COR-L47 (cell line): ENCODE results near the gene ADAMTSL3.
"Not testable (repeated sequence)": the region's sequence is repeated elsewhere in the genome, so short reads cannot be mapped to it uniquely, and the experiment has no call there.

Experiments used
- DNase-seq: peaks from one replicate; lab custom pipeline; 2025; lab: John Stamatoyannopoulos, UW

Gene ADAMTSL3

GRCh38 chr15:83698294-83698693, 44.4 kb downstream of the ADAMTSL3 start:
- no peak for DNase-seq

GRCh38 chr15:83699028-83699427, 45.1 kb downstream of the ADAMTSL3 start:
- no peak for DNase-seq

GRCh38 chr15:83700082-83700481, 46.2 kb downstream of the ADAMTSL3 start:
- no peak for DNase-seq

GRCh38 chr15:83702314-83702713, 48.4 kb downstream of the ADAMTSL3 start:
- not testable (repeated sequence) for DNase-seq

GRCh38 chr15:83708328-83708727, 54.4 kb downstream of the ADAMTSL3 start:
- no peak for DNase-seq

GRCh38 chr15:83709241-83709640, 55.3 kb downstream of the ADAMTSL3 start:
- DNase-seq = no peak

- no peak for DNase-seq
Observed at GRCh38 chr15:83709811-83710210, 55.9 kb downstream of the ADAMTSL3 start.

- no peak for DNase-seq
Observed at GRCh38 chr15:83710452-83710851, 56.5 kb downstream of the ADAMTSL3 start.

- no peak for DNase-seq
Observed at GRCh38 chr15:83711236-83711635, 57.3 kb downstream of the ADAMTSL3 start.

GRCh38 chr15:83713242-83713641, 59.3 kb downstream of the ADAMTSL3 start:
- DNase-seq = no peak

- no peak for DNase-seq
Observed at GRCh38 chr15:83714939-83715628, 61.2 kb downstream of the ADAMTSL3 start.

GRCh38 chr15:83716605-83717004, 62.7 kb downstream of the ADAMTSL3 start:
- no peak for DNase-seq

- DNase-seq = no peak
Observed at GRCh38 chr15:83717010-83717409, 63.1 kb downstream of the ADAMTSL3 start.

GRCh38 chr15:83720468-83720867, 66.5 kb downstream of the ADAMTSL3 start:
- no peak for DNase-seq

GRCh38 chr15:83721031-83721430, 67.1 kb downstream of the ADAMTSL3 start:
- DNase-seq = no peak

- no peak for DNase-seq
Observed at GRCh38 chr15:83721981-83722380, 68.1 kb downstream of the ADAMTSL3 start.

- DNase-seq = no peak
Observed at GRCh38 chr15:83723216-83723615, 69.3 kb downstream of the ADAMTSL3 start.

- no peak for DNase-seq
Observed at GRCh38 chr15:83732196-83732595, 78.3 kb downstream of the ADAMTSL3 start.

GRCh38 chr15:83732770-83733169, 78.8 kb downstream of the ADAMTSL3 start:
- DNase-seq = no peak

- DNase-seq = no peak
Observed at GRCh38 chr15:83733206-83733605, 79.3 kb downstream of the ADAMTSL3 start.

- no peak for DNase-seq
Observed at GRCh38 chr15:83733691-83734090, 79.8 kb downstream of the ADAMTSL3 start.

GRCh38 chr15:83734487-83734886, 80.6 kb downstream of the ADAMTSL3 start:
- DNase-seq = no peak

GRCh38 chr15:83739629-83740028, 85.7 kb downstream of the ADAMTSL3 start:
- no peak for DNase-seq

- no peak for DNase-seq
Observed at GRCh38 chr15:83745771-83746170, 91.8 kb downstream of the ADAMTSL3 start.
